Measurements from ENCODE around the gene EEF1G.
"Not testable (repeated sequence)": the region's sequence is repeated elsewhere in the genome, so short reads cannot be mapped to it uniquely, and the experiment has no call there.

The EEF1G gene

GRCh38 chr11:62574363-62575071 is 826 bp upstream of the EEF1G start:
- TF ChIP-seq CTCF (IDR thresholded peaks at IDR 0.05; ENCODE audit: low read depth, low read length, missing control alignments), result no peak
- no peak for DNase-seq (ENCODE audit: low read depth)
- peak overlapping the region; percentile 82 for H3K4me3 ChIP-seq (ENCODE audit: low read depth, low read length)

- no peak for TF ChIP-seq CTCF (IDR thresholded peaks at IDR 0.05; ENCODE audit: low read depth, low read length, missing control alignments)
- peak overlapping the region; percentile 94 for H3K4me3 ChIP-seq (ENCODE audit: low read depth, low read length)
- no peak for DNase-seq (ENCODE audit: low read depth)
These were observed 592 bp downstream of the EEF1G start for GRCh38 chr11:62573006-62573591.

- TF ChIP-seq CTCF (IDR thresholded peaks at IDR 0.05; ENCODE audit: low read depth, low read length, missing control alignments), result no peak
- no peak for DNase-seq (ENCODE audit: low read depth)
- peak overlapping the region; percentile 94 for H3K4me3 ChIP-seq (ENCODE audit: low read depth, low read length)
These were observed 1.3 kb downstream of the EEF1G start for GRCh38 chr11:62572431-62572830.

GRCh38 chr11:62571493-62571892 is 2.2 kb downstream of the EEF1G start:
- H3K4me3 ChIP-seq (ENCODE audit: low read depth, low read length); DNase-seq (ENCODE audit: low read depth): not testable (repeated sequence)

GRCh38 chr11:62570903-62571302 is 2.8 kb downstream of the EEF1G start:
- H3K4me3 ChIP-seq (ENCODE audit: low read depth, low read length); DNase-seq (ENCODE audit: low read depth): not testable (repeated sequence)

GRCh38 chr11:62569611-62570010 is 4.1 kb downstream of the EEF1G start:
- TF ChIP-seq CTCF (IDR thresholded peaks at IDR 0.05; ENCODE audit: low read depth, low read length, missing control alignments), result no peak
- H3K4me3 ChIP-seq (ENCODE audit: low read depth, low read length), result no peak overlapping the region
- DNase-seq (ENCODE audit: low read depth), result no peak

- DNase-seq (ENCODE audit: low read depth), result no peak
- TF ChIP-seq CTCF (IDR thresholded peaks at IDR 0.05; ENCODE audit: low read depth, low read length, missing control alignments), result no peak
- H3K4me3 ChIP-seq (ENCODE audit: low read depth, low read length), result no peak overlapping the region
These were observed 6.6 kb downstream of the EEF1G start for GRCh38 chr11:62567018-62567633.

- no peak for DNase-seq (ENCODE audit: low read depth)
- no peak overlapping the region for H3K4me3 ChIP-seq (ENCODE audit: low read depth, low read length)
- no peak for TF ChIP-seq CTCF (IDR thresholded peaks at IDR 0.05; ENCODE audit: low read depth, low read length, missing control alignments)
These were observed 7.4 kb downstream of the EEF1G start for GRCh38 chr11:62566247-62566646.

All from GM12864 (cell line).